Measurements from ENCODE around the gene BRD3OS.

Gene BRD3OS

GRCh38 chr9:133989625-133990365 lies 35.5 kb upstream of the BRD3OS start:
- no peak for DNase-seq

- DNase-seq = peak; percentile 60
Observed at GRCh38 chr9:133990366-133991213, 34.7 kb upstream of the BRD3OS start.

- DNase-seq = no peak
Observed at GRCh38 chr9:133991214-133991921, 33.9 kb upstream of the BRD3OS start.

GRCh38 chr9:133991964-133992779 lies 33.1 kb upstream of the BRD3OS start, which contains the start of gene VAV2:
TSS of gene VAV2 (minus strand) at chr9:133992324. CDS start at chr9:133992278, 46 bp downstream.
- peak; percentile 65 for DNase-seq

- DNase-seq = peak; percentile 91
Observed at GRCh38 chr9:133992780-133993634, 32.3 kb upstream of the BRD3OS start.

- no peak for DNase-seq
Observed at GRCh38 chr9:133993635-133994253, 31.5 kb upstream of the BRD3OS start.

- DNase-seq = peak; percentile 56
Observed at GRCh38 chr9:133994353-133995011, 30.8 kb upstream of the BRD3OS start.

- peak; percentile 28 for DNase-seq
Observed at GRCh38 chr9:133995012-133995896, 30.0 kb upstream of the BRD3OS start.

- DNase-seq = no peak
Observed at GRCh38 chr9:133996531-133997520, 28.5 kb upstream of the BRD3OS start.

GRCh38 chr9:133997584-133997983 lies 27.7 kb upstream of the BRD3OS start:
- no peak for DNase-seq

GRCh38 chr9:133998915-133999595 lies 26.2 kb upstream of the BRD3OS start:
- DNase-seq = peak; percentile 52

- DNase-seq = no peak
Observed at GRCh38 chr9:133999851-134000265, 25.4 kb upstream of the BRD3OS start.

GRCh38 chr9:134002796-134003195 lies 22.5 kb upstream of the BRD3OS start:
- no peak for DNase-seq

GRCh38 chr9:134003237-134003636 lies 22.0 kb upstream of the BRD3OS start:
- no peak for DNase-seq

- no peak for DNase-seq
Observed at GRCh38 chr9:134004131-134004873, 21.0 kb upstream of the BRD3OS start.

- no peak for DNase-seq
Observed at GRCh38 chr9:134004881-134005280, 20.4 kb upstream of the BRD3OS start.

GRCh38 chr9:134005381-134005780 lies 19.9 kb upstream of the BRD3OS start:
- DNase-seq = no peak
